H9 (cell line): Measurements from ENCODE around the gene CCDC18. TPM values are rescaled to one million over a fixed set of nuclear protein-coding genes. Genes with fewer than 3 reads are reported as not detected.

Experiments
- DNase-seq: peaks from one replicate; pipeline ENCODE4 v3.0.0-alpha.2; 2017
- H2AFZ ChIP-seq: one replicate; pipeline ENCODE4 v1.6.1; 2013; ENCODE audit warnings: mild to moderate bottlenecking, low read length, control low read depth, moderate library complexity
- H2AK5ac ChIP-seq: 2 replicates; pipeline ENCODE4 v1.6.1; 2013; ENCODE audit warnings: low read length, control low read depth, mixed read lengths; ENCODE audit not compliant: insufficient read length
- H2BK120ac ChIP-seq: one replicate; pipeline ENCODE4 v1.6.1; 2013; ENCODE audit warnings: low read depth, mild to moderate bottlenecking, low read length, control low read depth, inconsistent platforms; ENCODE audit not compliant: poor library complexity, severe bottlenecking
- H2BK12ac ChIP-seq: 2 replicates; pipeline ENCODE4 v1.6.1; 2013; ENCODE audit warnings: low read length, control low read depth, mixed read lengths, low read depth; ENCODE audit not compliant: insufficient read length
- H2BK15ac ChIP-seq: 2 replicates; pipeline ENCODE4 v1.6.1; 2013; ENCODE audit warnings: low read depth, low read length, control low read depth
- H2BK20ac ChIP-seq: one replicate; pipeline ENCODE4 v1.6.1; 2013; ENCODE audit warnings: low read depth, mild to moderate bottlenecking, low read length, control low read depth, inconsistent platforms; ENCODE audit not compliant: poor library complexity, severe bottlenecking
- H2BK5ac ChIP-seq: 2 replicates; pipeline ENCODE4 v1.6.1; 2013; ENCODE audit warnings: low read length, control low read depth, mixed read lengths; ENCODE audit not compliant: insufficient read length
- H3K14ac ChIP-seq: 2 replicates; pipeline ENCODE4 v1.6.1; 2013; ENCODE audit warnings: low read length, control low read depth; ENCODE audit not compliant: insufficient read depth
- H3K18ac ChIP-seq: 2 replicates; pipeline ENCODE4 v1.6.1; 2013; ENCODE audit warnings: low read depth, mild to moderate bottlenecking, mixed read lengths, low read length, control low read depth; ENCODE audit not compliant: insufficient read length
- H3K23ac ChIP-seq: 2 replicates; pipeline ENCODE4 v1.6.1; 2013; ENCODE audit warnings: low read length, control low read depth, mixed read lengths, low read depth; ENCODE audit not compliant: insufficient read length
- H3K23me2 ChIP-seq: 2 replicates; pipeline ENCODE4 v1.6.1; 2013; ENCODE audit warnings: low read depth, mild to moderate bottlenecking, mixed read lengths, low read length, control low read depth; ENCODE audit not compliant: insufficient read length, poor library complexity, severe bottlenecking
- H3K27ac ChIP-seq: 2 replicates; pipeline ENCODE4 v1.5.1; 2013; ENCODE audit warnings: low read length, control low read depth, mixed read lengths, low read depth; ENCODE audit not compliant: insufficient read length
- H3K27me3 ChIP-seq: 2 replicates; pipeline ENCODE4 v1.6.1; 2013; ENCODE audit warnings: low read length, control low read depth, inconsistent platforms; ENCODE audit not compliant: insufficient read depth
- H3K4ac ChIP-seq: 2 replicates; pipeline ENCODE4 v1.6.1; 2013; ENCODE audit warnings: low read depth, mild to moderate bottlenecking, control low read depth, inconsistent platforms, low read length, moderate library complexity
- H3K4me1 ChIP-seq: 2 replicates; pipeline ENCODE4 v1.6.1; 2013; ENCODE audit warnings: low read length, control low read depth, inconsistent platforms; ENCODE audit not compliant: insufficient read depth
- H3K4me2 ChIP-seq: 2 replicates; pipeline ENCODE4 v1.6.1; 2013; ENCODE audit warnings: low read length, control low read depth, mixed read lengths; ENCODE audit not compliant: insufficient read length, insufficient read depth
- H3K56ac ChIP-seq: 2 replicates; pipeline ENCODE4 v1.6.1; 2013; ENCODE audit warnings: low read depth, mild to moderate bottlenecking, mixed read lengths, low read length, control low read depth; ENCODE audit not compliant: insufficient read length
- H3K79me1 ChIP-seq: 2 replicates; pipeline ENCODE4 v1.6.1; 2013; ENCODE audit warnings: low read depth, mild to moderate bottlenecking, moderate library complexity, low read length, control low read depth, inconsistent platforms; ENCODE audit not compliant: insufficient read depth, poor library complexity, severe bottlenecking
- H3K79me2 ChIP-seq: 2 replicates; pipeline ENCODE4 v1.6.1; 2013; ENCODE audit warnings: low read length, control low read depth, inconsistent platforms; ENCODE audit not compliant: insufficient read depth
- H3K9ac ChIP-seq: 2 replicates; pipeline ENCODE4 v1.6.1; 2013; ENCODE audit warnings: low read length, control low read depth, mixed read lengths; ENCODE audit not compliant: insufficient read length; ENCODE audit errors: extremely low read depth
- H3K9me3 ChIP-seq: one replicate; pipeline ENCODE4 v1.6.1; 2013; ENCODE audit warnings: low read depth, low read length, inconsistent platforms; ENCODE audit not compliant: control insufficient read depth
- H3T11ph ChIP-seq: one replicate; pipeline ENCODE4 v1.6.1; 2013; ENCODE audit warnings: mild to moderate bottlenecking, low read length, control low read depth, inconsistent platforms
- H4K20me1 ChIP-seq: one replicate; pipeline ENCODE4 v1.6.1; 2013; ENCODE audit not compliant: control insufficient read depth, insufficient read length, insufficient read depth
- H4K5ac ChIP-seq: 2 replicates; pipeline ENCODE4 v1.6.1; 2013; ENCODE audit warnings: low read depth, mild to moderate bottlenecking, mixed read lengths, low read length, control low read depth; ENCODE audit not compliant: insufficient read length
- H4K8ac ChIP-seq: replicated peaks from 2 replicates; pipeline ENCODE4 v1.6.1; 2013; ENCODE audit warnings: low read length, control low read depth, mixed read lengths, low read depth; ENCODE audit not compliant: insufficient read length
- H4K91ac ChIP-seq: 2 replicates; pipeline ENCODE4 v1.6.1; 2013; ENCODE audit warnings: low read depth, mild to moderate bottlenecking, moderate library complexity, mixed read lengths, low read length, control low read depth; ENCODE audit not compliant: insufficient read length
- H3K27ac Mint-ChIP-seq, 3 experiments: 2 replicates in 2 of 3; 3 replicates in 1 of 3; pipeline ENCODE4 v1.8.0; 2020 to 2021; ENCODE audit warnings: mixed read lengths in 3 of 3, mild to moderate bottlenecking in 1 of 3, moderate library complexity in 1 of 3
- H3K27me3 Mint-ChIP-seq: 2 replicates; pipeline ENCODE4 v1.8.0; 2021; ENCODE audit warnings: low read depth, mild to moderate bottlenecking, moderate library complexity, mixed read lengths
- H3K36me3 Mint-ChIP-seq, 3 experiments: 2 replicates in 2 of 3; 3 replicates in 1 of 3; pipeline ENCODE4 v1.8.0; 2020 to 2021; ENCODE audit warnings: low read depth in 3 of 3, mixed read lengths in 3 of 3; ENCODE audit not compliant: insufficient read depth in 1 of 3
- H3K4me1 Mint-ChIP-seq, 2 experiments: 2 replicates each; pipeline ENCODE4 v1.8.0; 2020; ENCODE audit warnings: mixed read lengths in 2 of 2
- H3K4me3 Mint-ChIP-seq, 2 experiments: 2 replicates in 1 of 2; 3 replicates in 1 of 2; pipeline ENCODE4 v1.8.0; 2020 to 2021; ENCODE audit warnings: mild to moderate bottlenecking in 2 of 2, mixed read lengths in 2 of 2, moderate library complexity in 1 of 2
- H3K9me3 Mint-ChIP-seq, 2 experiments: 2 replicates in 1 of 2; 3 replicates in 1 of 2; pipeline ENCODE4 v1.8.0; 2020; ENCODE audit warnings: mild to moderate bottlenecking in 2 of 2, mixed read lengths in 2 of 2, moderate library complexity in 1 of 2
- CTCF ChIP-seq: fragments of 200-600 bp; sonication (generic); conservative IDR thresholded peaks from 3 replicates; pipeline ENCODE4 v1.8.0; 2021; ENCODE audit warnings: antibody characterized with exemption, mild to moderate bottlenecking
- WGBS: extraction: QIAGEN DNeasy Blood & Tissue Kit; methylation state at CpG from one replicate; pipeline ENCODE4 v1.1.7; 2013; ENCODE audit warnings: missing lambda C conversion rate, low lambda C conversion rate, mixed read lengths; ENCODE audit not compliant: insufficient read length; ENCODE audit errors: extremely low coverage; 5-methylcytosine and 5-hydroxymethylcytosine counted together
- total RNA-seq: library from RNA; stranded (reverse); gene quantifications from 2 replicates; pipeline ENCODE4 v1.2.1, GENCODE V29; 2021

CCDC18 gene
- total RNA-seq, 1 experiment from 2014 or later, result 19.5 TPM

GRCh38 chr1:93200086-93200620, 19.6 kb downstream of the CCDC18 start:
- H2BK12ac ChIP-seq, result no peak overlapping the region
- Mint-ChIP-seq H3K36me3 (peaks cover 12 to 35% (median 32%) of the 10 kb centered on the region in 3 experiments), H3K4me3 (no peak overlapping the region), H3K27me3 (no peaks in the 10 kb centered on the region), H3K9me3 (no peaks in the 10 kb centered on the region), H3K4me1 (no peaks in the 10 kb centered on the region), H3K27ac (no peak overlapping the region)
- no peak overlapping the region for H3K18ac ChIP-seq
- H2BK20ac ChIP-seq, result no peak overlapping the region
- H3K4ac ChIP-seq, result no peak overlapping the region
- no peak overlapping the region for H2BK15ac ChIP-seq
- H3K79me1 ChIP-seq, result no peaks in the 10 kb centered on the region
- H4K20me1 ChIP-seq, result no peaks in the 10 kb centered on the region
- no peak overlapping the region for H2AFZ ChIP-seq
- H3T11ph ChIP-seq, result no peak overlapping the region
- no peak overlapping the region for H4K5ac ChIP-seq
- H3K4me2 ChIP-seq, result no peak overlapping the region
- H3K9ac ChIP-seq, result no peak overlapping the region
- no peak for TF ChIP-seq CTCF
- no peaks in the 10 kb centered on the region for H3K27me3 ChIP-seq
- H3K14ac ChIP-seq, result no peak overlapping the region
- H4K8ac ChIP-seq, result no peak overlapping the region
- H3K9me3 ChIP-seq, result no peaks in the 10 kb centered on the region
- no peak overlapping the region for H2AK5ac ChIP-seq
- H2BK120ac ChIP-seq, result no peak overlapping the region
- H3K79me2 ChIP-seq, result no peaks in the 10 kb centered on the region
- no peak overlapping the region for H3K23ac ChIP-seq
- H4K91ac ChIP-seq, result no peak overlapping the region
- no peaks in the 10 kb centered on the region for H3K23me2 ChIP-seq
- no peak overlapping the region for H3K27ac ChIP-seq
- no CpG with 5 or more reads among the region's 6 CpGs for WGBS
- DNase-seq, result no peak
- no peaks in the 10 kb centered on the region for H3K4me1 ChIP-seq
- no peak overlapping the region for H3K56ac ChIP-seq
- H2BK5ac ChIP-seq, result no peak overlapping the region
